Mucosa of stomach (tissue), 1 donor: ENCODE measurements around the gene GRID1.

ENCODE experiments used
- H3K27me3 ChIP-seq: one replicate; pipeline ENCODE4 v1.7.0; 2013; ENCODE audit warnings: mild to moderate bottlenecking, low read length; ENCODE audit not compliant: control insufficient read depth, insufficient read depth
- H3K36me3 ChIP-seq: one replicate; pipeline ENCODE4 v1.7.0; 2013; ENCODE audit warnings: low read length; ENCODE audit not compliant: control insufficient read depth, insufficient read depth
- H3K4me1 ChIP-seq: one replicate; pipeline ENCODE4 v1.7.0; 2013; ENCODE audit warnings: mild to moderate bottlenecking, low read length; ENCODE audit not compliant: control insufficient read depth, insufficient read depth
- H3K4me3 ChIP-seq: one replicate; pipeline ENCODE4 v1.7.0; 2013; ENCODE audit warnings: low read length
- H3K9ac ChIP-seq: one replicate; pipeline ENCODE4 v1.7.0; 2013; ENCODE audit warnings: mild to moderate bottlenecking, low read length, moderate library complexity
- H3K9me3 ChIP-seq: one replicate; pipeline ENCODE4 v1.7.0; 2013; ENCODE audit warnings: mild to moderate bottlenecking, low read length, moderate library complexity; ENCODE audit not compliant: control insufficient read depth
- donor health status: Pancreatic carcinoma.

GRID1 gene

GRCh38 chr10:86401588-86402282 lies 35.1 kb upstream of the GRID1 start:
- peak overlapping the region; percentile 77 for H3K4me3 ChIP-seq
- H3K9me3 ChIP-seq: no peaks in the 10 kb centered on the region
- H3K36me3 ChIP-seq: no peaks in the 10 kb centered on the region
- peaks cover 4% of the 10 kb centered on the region for H3K27me3 ChIP-seq
- peak overlapping the region; percentile 81 for H3K9ac ChIP-seq
- H3K4me1 ChIP-seq: peaks cover 25% of the 10 kb centered on the region

- peaks cover 4% of the 10 kb centered on the region for H3K27me3 ChIP-seq
- H3K36me3 ChIP-seq: no peaks in the 10 kb centered on the region
- peak overlapping the region; percentile 81 for H3K9ac ChIP-seq
- H3K4me3 ChIP-seq: peak overlapping the region; percentile 77
- H3K9me3 ChIP-seq: no peaks in the 10 kb centered on the region
- H3K4me1 ChIP-seq: peaks cover 25% of the 10 kb centered on the region
Measured at GRCh38 chr10:86400705-86401587, 34.4 kb upstream of the GRID1 start.

- H3K4me1 ChIP-seq: peaks cover 25% of the 10 kb centered on the region
- H3K4me3 ChIP-seq: peak overlapping the region; percentile 77
- H3K27me3 ChIP-seq: peaks cover 4% of the 10 kb centered on the region
- H3K9ac ChIP-seq: peak overlapping the region; percentile 81
- H3K36me3 ChIP-seq: no peaks in the 10 kb centered on the region
- no peaks in the 10 kb centered on the region for H3K9me3 ChIP-seq
Measured at GRCh38 chr10:86399879-86400704, 33.5 kb upstream of the GRID1 start.

GRCh38 chr10:86399514-86399878 lies 32.9 kb upstream of the GRID1 start:
- peaks cover 4% of the 10 kb centered on the region for H3K27me3 ChIP-seq
- H3K9me3 ChIP-seq: no peaks in the 10 kb centered on the region
- no peaks in the 10 kb centered on the region for H3K36me3 ChIP-seq
- peaks cover 25% of the 10 kb centered on the region for H3K4me1 ChIP-seq
- no peak overlapping the region for H3K4me3 ChIP-seq
- peak overlapping the region; percentile 57 for H3K9ac ChIP-seq

- peaks cover 4% of the 10 kb centered on the region for H3K27me3 ChIP-seq
- peaks cover 17% of the 10 kb centered on the region for H3K4me1 ChIP-seq
- H3K36me3 ChIP-seq: no peaks in the 10 kb centered on the region
- no peak overlapping the region for H3K9ac ChIP-seq
- H3K9me3 ChIP-seq: no peaks in the 10 kb centered on the region
- H3K4me3 ChIP-seq: no peak overlapping the region
Measured at GRCh38 chr10:86397120-86397519, 30.5 kb upstream of the GRID1 start.

- Histone ChIP-seq H3K27me3 (peaks cover 14% of the 10 kb centered on the region), H3K4me1 (peaks cover 6% of the 10 kb centered on the region), H3K36me3 (no peaks in the 10 kb centered on the region), H3K9me3 (no peaks in the 10 kb centered on the region), H3K9ac (no peak overlapping the region), H3K4me3 (no peak overlapping the region)
Measured at GRCh38 chr10:86393862-86394455, 27.4 kb upstream of the GRID1 start.

GRCh38 chr10:86393362-86393761 lies 26.8 kb upstream of the GRID1 start:
- H3K27me3 ChIP-seq: peaks cover 14% of the 10 kb centered on the region
- H3K36me3 ChIP-seq: no peaks in the 10 kb centered on the region
- H3K9me3 ChIP-seq: no peaks in the 10 kb centered on the region
- H3K9ac ChIP-seq: no peak overlapping the region
- no peak overlapping the region for H3K4me3 ChIP-seq
- H3K4me1 ChIP-seq: peaks cover 6% of the 10 kb centered on the region

- Histone ChIP-seq H3K36me3 (no peaks in the 10 kb centered on the region), H3K27me3 (peaks cover 15% of the 10 kb centered on the region), H3K4me1 (peaks cover 6% of the 10 kb centered on the region), H3K4me3 (no peak overlapping the region), H3K9me3 (no peaks in the 10 kb centered on the region), H3K9ac (no peak overlapping the region)
Measured at GRCh38 chr10:86392723-86393094, 26.1 kb upstream of the GRID1 start.

- H3K27me3 ChIP-seq: peaks cover 17% of the 10 kb centered on the region
Measured at GRCh38 chr10:86391986-86392722, 25.6 kb upstream of the GRID1 start.

GRCh38 chr10:86391236-86391840 lies 24.7 kb upstream of the GRID1 start:
- no peaks in the 10 kb centered on the region for H3K36me3 ChIP-seq
- no peak overlapping the region for H3K4me3 ChIP-seq
- no peaks in the 10 kb centered on the region for H3K9me3 ChIP-seq
- H3K9ac ChIP-seq: no peak overlapping the region
- peaks cover 17% of the 10 kb centered on the region for H3K27me3 ChIP-seq
- H3K4me1 ChIP-seq: peaks cover 6% of the 10 kb centered on the region

More at GRCh38 chr10:86391986-86392722, 25.6 kb upstream of the GRID1 start:
- H3K9me3 ChIP-seq: no peaks in the 10 kb centered on the region
- H3K4me3 ChIP-seq: no peak overlapping the region
- no peak overlapping the region for H3K9ac ChIP-seq
- peaks cover 6% of the 10 kb centered on the region for H3K4me1 ChIP-seq
- H3K36me3 ChIP-seq: no peaks in the 10 kb centered on the region
